ENCODE data around the gene WWOX. TPM values are rescaled to one million over a fixed set of nuclear protein-coding genes. Genes with fewer than 3 reads are reported as not detected.

Gene WWOX
- total and polyA plus RNA-seq, 2 of the 4 experiments (the other 2 are of a cell fraction) = 2.7 to 5.4 TPM

GRCh38 chr16:78494674-78495073 lies 395.2 kb downstream of the WWOX start:
- H3K79me1 ChIP-seq (ENCODE audit: low read depth in 1 of 2, low read length in 2 of 2) = no peaks in the 10 kb centered on the region
- no peak overlapping the region for H2BK120ac ChIP-seq (ENCODE audit: low read depth, low read length)
- ChIA-PET CTCF (no interaction called here), POLR2A (ENCODE audit: unreplicated experiment) (no interaction called here)
- H3K4ac ChIP-seq (ENCODE audit: low read depth, low read length) = no peak overlapping the region
- no peak overlapping the region for H3K9ac ChIP-seq (ENCODE audit: low read depth, low read length)
- H3K27me3 ChIP-seq (ENCODE audit: control insufficient read depth, insufficient read depth, low read length) = no peaks in the 10 kb centered on the region
- no CpG with 5 or more reads among the region's 10 CpGs for WGBS, 2 experiments (ENCODE audit: extremely low coverage in 2 of 2, insufficient read length in 1 of 2)
- H2BK15ac ChIP-seq (ENCODE audit: low read depth, low read length) = no peak overlapping the region
- no peaks in the 10 kb centered on the region for H3K36me3 ChIP-seq (ENCODE audit: control insufficient read depth, insufficient read depth, low read length)
- no peaks in the 10 kb centered on the region for H3K4me1 ChIP-seq (ENCODE audit: control insufficient read depth, insufficient read depth, low read length)
- no peak overlapping the region for H3K4me2 ChIP-seq (ENCODE audit: low read depth, low read length)
- intact Hi-C loops (cut with micrococcal nuclease) (no loop called here), in situ Hi-C loops (cut with MboI; ENCODE audit: low sequenced_read_pairs) (no loop called here), dilution Hi-C loops (cut with HindIII; ENCODE audit: low sequenced_read_pairs, unreplicated experiment) (no loop called here)
- H2AK5ac ChIP-seq (ENCODE audit: low read depth, low read length) = no peak overlapping the region
- no peak overlapping the region for H2AFZ ChIP-seq (replicated peaks; ENCODE audit: low read length, poor library complexity)
- no peak for DNase-seq
- no peak overlapping the region for H4K5ac ChIP-seq (ENCODE audit: low read depth, low read length)
- no peak overlapping the region for H3K23ac ChIP-seq (ENCODE audit: low read depth, low read length)
- no peak for ATAC-seq (ENCODE audit: low read depth)
- peaks cover 19% of the 10 kb centered on the region for H3K9me3 ChIP-seq (ENCODE audit: control insufficient read depth, insufficient read depth, low read length)
- no peak overlapping the region for H3K56ac ChIP-seq (ENCODE audit: extremely low read depth, insufficient read depth, low read length)
- no peak overlapping the region for H4K8ac ChIP-seq (ENCODE audit: low read depth in 2 of 2, low read length in 2 of 2)
- H3K4me3 ChIP-seq (ENCODE audit: insufficient read depth, low read depth, low read length) = no peak overlapping the region
- TF ChIP-seq FOS (IDR thresholded peaks at IDR 0.05; ENCODE audit: low read depth, low read length) = no peak
- no peak overlapping the region for H2AK9ac ChIP-seq (replicated peaks; ENCODE audit: low read depth, low read length, poor library complexity)
- no TSS peak for BruUV-seq (replicated peaks)
- no peak overlapping the region for H2BK20ac ChIP-seq (ENCODE audit: low read depth, low read length)
- H4K91ac ChIP-seq (ENCODE audit: insufficient read depth, low read depth, low read length) = no peak overlapping the region
- H3K14ac ChIP-seq (replicated peaks; ENCODE audit: low read depth, low read length) = no peak overlapping the region
- H3K27ac ChIP-seq (ENCODE audit: insufficient read depth, low read length) = no peak overlapping the region
- no peak overlapping the region for H3K18ac ChIP-seq (ENCODE audit: low read depth, low read length)
- H3K9me1 ChIP-seq (ENCODE audit: insufficient read depth, low read length) = no peaks in the 10 kb centered on the region
- H4K20me1 ChIP-seq (ENCODE audit: insufficient read depth, low read length) = no peaks in the 10 kb centered on the region
- H2BK5ac ChIP-seq (ENCODE audit: low read depth, low read length, poor library complexity, severe bottlenecking) = no peak overlapping the region
